ENCODE data around the gene KHNYN. TPM values are rescaled to one million over a fixed set of nuclear protein-coding genes. Genes with fewer than 3 reads are reported as not detected.

KHNYN gene
- total RNA-seq, 1 donor from 2014 or later = 65.9 TPM

Other genes with a start within 250 kb of the KHNYN start
- gene IPO4, start 241.1 kb upstream of the KHNYN start, total RNA-seq = 106 and 107 TPM in 2 replicates
- 34.5 and 35.3 TPM in 2 replicates for gene TM9SF1, start 234.5 kb upstream of the KHNYN start, total RNA-seq
- gene TSSK4, start 224.3 kb upstream of the KHNYN start, total RNA-seq = 0.42 and 0.49 TPM in 2 replicates
- gene CHMP4A, start 216.5 kb upstream of the KHNYN start, total RNA-seq = 86.5 and 95.8 TPM in 2 replicates
- gene MDP1, start 213.9 kb upstream of the KHNYN start, total RNA-seq = 11.6 and 12.9 TPM in 2 replicates
- gene NEDD8, start 197.6 kb upstream of the KHNYN start, total RNA-seq = 177 and 185 TPM in 2 replicates
- gene GMPR2, start 197.0 kb upstream of the KHNYN start, total RNA-seq = 40.8 and 41.4 TPM in 2 replicates
- 90.9 and 95.9 TPM in 2 replicates for gene TINF2, start 187.3 kb upstream of the KHNYN start, total RNA-seq
- gene TGM1, start 166.8 kb upstream of the KHNYN start, total RNA-seq = 4.1 and 4.8 TPM in 2 replicates
- gene RABGGTA, start 158.4 kb upstream of the KHNYN start, total RNA-seq = 52.2 and 54.4 TPM in 2 replicates
- 7.5 TPM in 2 replicates for gene DHRS1, start 130.2 kb upstream of the KHNYN start, total RNA-seq
- 49.3 and 52.6 TPM in 2 replicates for gene NOP9, start 130.1 kb upstream of the KHNYN start, total RNA-seq
- 18.1 and 18.7 TPM in 2 replicates for gene CIDEB, start 122.0 kb upstream of the KHNYN start, total RNA-seq
- 8.9 and 10.3 TPM in 2 replicates for gene LTB4R2, start 119.8 kb upstream of the KHNYN start, total RNA-seq
- gene LTB4R, start 118.5 kb upstream of the KHNYN start, total RNA-seq = 10.1 and 11.1 TPM in 2 replicates
- gene ADCY4, start 94.9 kb upstream of the KHNYN start, total RNA-seq = 0.93 and 1.5 TPM in 2 replicates
- gene RIPK3, start 90.0 kb upstream of the KHNYN start, total RNA-seq = 14.3 and 14.5 TPM in 2 replicates
- gene NFATC4, start 61.8 kb upstream of the KHNYN start, total RNA-seq = not detected in 2 replicates
- gene NYNRIN, start 31.0 kb upstream of the KHNYN start, total RNA-seq = 0.02 TPM in 1 of 2 replicates, not detected in the other
- gene CBLN3, start 286 bp upstream of the KHNYN start, total RNA-seq = 5.2 and 5.5 TPM in 2 replicates
- 41.5 and 48.0 TPM in 2 replicates for gene SDR39U1, start 12.8 kb downstream of the KHNYN start, total RNA-seq
- gene CMA1, start 78.3 kb downstream of the KHNYN start, total RNA-seq = not detected in 2 replicates
- not detected in 2 replicates for gene CTSG, start 146.3 kb downstream of the KHNYN start, total RNA-seq
- 35.7 and 35.9 TPM in 2 replicates for gene GZMH, start 179.7 kb downstream of the KHNYN start, total RNA-seq
- 6,140 and 6,145 TPM in 2 replicates for gene GZMB, start 204.2 kb downstream of the KHNYN start, total RNA-seq

All from activated T-helper 1 cell treated with anti-CD3 and anti-CD28 coated beads, Interleukin-12 subunit alpha, Interleukin-12 subunit beta, Interleukin-2, Interleukin-4 antibody, amounts not matched to agents 30 ng/mL and 10 ng/mL and 1 ng/mL, durations not matched to agents 14 hours and 24 hours and 36 hours (primary cell).